Upper lobe of left lung (tissue), 4 donors: ENCODE measurements around the gene SND1.

Experiments
- CTCF ChIP-seq, 6 experiments: fragments of 450-650 bp in 4 of 6; fragments of 200-600 bp in 2 of 6; sonication (generic) in 2 of 6; IDR thresholded peaks; one replicate each; pipeline ENCODE4 v1.5.1; 2016 to 2019; ENCODE audit warnings: antibody characterized with exemption in 6 of 6
- POLR2A ChIP-seq, 4 donors: fragments of 450-650 bp; IDR thresholded peaks; one replicate each; pipeline ENCODE4 v1.5.1; 2016 to 2017; ENCODE audit warnings: antibody characterized with exemption in 4 of 4, mild to moderate bottlenecking in 2 of 4
- POLR2AphosphoS5 ChIP-seq, 2 donors: sonication (generic); formaldehyde crosslinking; IDR thresholded peaks; one replicate each; pipeline ENCODE4 v1.5.1; 2017; ENCODE audit warnings: antibody characterized with exemption in 2 of 2

GRCh38 chr7:127891144-127891543, 239.2 kb downstream of the SND1 start:
- TF ChIP-seq POLR2A (IDR thresholded peaks at IDR 0.05) (no peak), CTCF (IDR thresholded peaks at IDR 0.05) (no peak), POLR2AphosphoS5 (IDR thresholded peaks at IDR 0.05) (no peak)
